Urinary bladder (tissue), 4 donors: ENCODE measurements around the gene CCND1. TPM values are rescaled to one million over a fixed set of nuclear protein-coding genes. Genes with fewer than 3 reads are reported as not detected.

Experiments used
- DNase-seq: peaks from one replicate; pipeline ENCODE4 v3.0.0-alpha.2; 2015; ENCODE audit errors: extremely low spot score
- H3K27ac ChIP-seq: one replicate; pipeline ENCODE4 v1.5.1; 2013; ENCODE audit warnings: low read depth, mild to moderate bottlenecking, moderate library complexity
- H3K36me3 ChIP-seq: one replicate; pipeline ENCODE4 v1.6.1; 2013; ENCODE audit warnings: mild to moderate bottlenecking, moderate library complexity; ENCODE audit not compliant: insufficient read depth
- H3K4me1 ChIP-seq: one replicate; pipeline ENCODE4 v1.6.1; 2013; ENCODE audit warnings: mild to moderate bottlenecking, moderate library complexity; ENCODE audit not compliant: insufficient read depth
- H3K4me3 ChIP-seq: one replicate; pipeline ENCODE4 v1.5.1; 2013; ENCODE audit warnings: low read depth, low read length
- WGBS: extraction: QIAGEN DNeasy Blood & Tissue Kit; methylation state at CpG from one replicate; pipeline ENCODE4 v1.1.7; 2013; 5-methylcytosine and 5-hydroxymethylcytosine counted together
- polyA plus RNA-seq: library from polyadenylated mRNA; stranded (reverse); fragments of 200-250 nt; gene quantifications from one replicate; pipeline ENCODE4 v1.2.3, GENCODE V29; 2013
- total RNA-seq: library from RNA; depleted of rRNA; stranded (reverse); fragments of >200 nt; gene quantifications from one replicate; pipeline ENCODE4 v1.2.3, GENCODE V29; 2014
- donor health status: healthy with polysubstance abuse.
- donor health status: healthy.

The CCND1 gene
- total and polyA plus RNA-seq, 2 donors, result 17.5 to 78.8 TPM

DNA sequence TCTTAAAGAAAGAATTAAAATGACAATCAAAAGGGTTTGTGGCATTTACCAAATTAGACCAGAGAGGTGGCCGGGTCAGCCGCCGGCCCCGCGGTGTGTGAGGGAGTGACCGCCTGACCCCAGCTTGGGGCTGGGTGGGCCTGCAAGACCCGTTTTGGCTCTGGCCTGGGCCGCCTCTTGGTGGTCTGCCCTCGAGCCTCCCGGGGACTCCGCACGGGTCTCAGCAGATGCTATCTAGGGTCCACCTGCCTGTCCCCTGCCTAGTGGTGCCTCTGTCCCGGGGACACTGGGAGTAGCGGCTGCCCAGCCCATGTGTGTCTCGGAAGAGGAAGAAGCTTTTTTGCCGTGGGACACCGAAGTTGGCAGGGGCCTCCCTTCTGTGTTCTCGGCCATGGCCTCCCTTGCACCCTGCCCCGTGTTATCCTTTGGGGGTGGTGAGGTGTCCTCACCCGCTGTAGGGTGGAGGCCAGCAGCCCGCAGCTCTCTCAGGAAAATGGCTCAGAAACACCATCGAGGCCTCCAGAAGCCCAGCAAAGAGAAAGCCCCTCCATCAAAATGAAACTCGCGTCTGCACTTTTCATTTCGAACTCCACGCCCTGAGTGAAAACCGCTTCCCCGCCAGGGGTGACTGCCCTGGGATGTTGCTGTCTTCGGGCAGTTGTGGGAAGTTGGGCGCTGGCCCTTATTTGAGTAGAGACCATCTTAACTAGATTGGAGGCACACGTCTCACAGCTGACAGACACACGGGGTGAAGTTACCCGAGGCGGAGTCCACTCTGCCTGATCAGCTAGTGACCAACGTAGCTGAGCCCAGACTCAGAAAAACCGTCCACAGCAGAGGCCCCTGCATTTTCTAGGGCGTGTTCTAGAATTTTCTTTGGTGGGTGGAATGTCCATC lies 8.0 kb downstream of the CCND1 start:
- Histone ChIP-seq H3K36me3 (peaks cover 2% of the 10 kb centered on the region), H3K4me3 (no peak overlapping the region), H3K4me1 (peaks cover 1% of the 10 kb centered on the region), H3K27ac (no peak overlapping the region)
- 89% methylated on average over 37 of the region's 37 CpGs for WGBS
- no peak for DNase-seq

DNA sequence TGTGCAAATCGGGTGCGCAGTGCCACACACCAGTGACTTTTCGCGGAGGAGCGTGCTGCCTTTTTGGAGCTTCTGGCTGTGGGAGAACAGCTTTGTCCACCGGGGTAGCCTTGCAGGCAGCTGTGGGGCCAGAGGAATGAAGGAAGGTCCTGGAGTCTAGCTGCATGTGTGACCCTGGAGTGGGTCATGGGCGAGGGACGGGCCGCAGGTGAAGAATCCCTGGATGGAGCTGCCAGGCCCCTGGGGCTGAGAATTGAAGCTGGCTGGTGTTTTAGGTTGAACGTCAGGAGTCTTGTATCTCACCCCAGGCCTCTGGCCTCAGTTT lies 8.6 kb downstream of the CCND1 start:
- H3K4me1 ChIP-seq, result peaks cover under 1% of the 10 kb centered on the region
- DNase-seq, result no peak
- 95% methylated on average over 10 of the region's 10 CpGs for WGBS
- H3K36me3 ChIP-seq, result peaks cover 2% of the 10 kb centered on the region
- H3K4me3 ChIP-seq, result no peak overlapping the region
- no peak overlapping the region for H3K27ac ChIP-seq

GRCh38 chr11:69650081-69650831 lies 9.3 kb downstream of the CCND1 start:
- no peaks in the 10 kb centered on the region for H3K4me1 ChIP-seq
- 83% methylated on average over 24 of the region's 24 CpGs for WGBS
- no peak overlapping the region for H3K4me3 ChIP-seq
- peaks cover 2% of the 10 kb centered on the region for H3K36me3 ChIP-seq
- H3K27ac ChIP-seq, result no peak overlapping the region
- no peak for DNase-seq

DNA sequence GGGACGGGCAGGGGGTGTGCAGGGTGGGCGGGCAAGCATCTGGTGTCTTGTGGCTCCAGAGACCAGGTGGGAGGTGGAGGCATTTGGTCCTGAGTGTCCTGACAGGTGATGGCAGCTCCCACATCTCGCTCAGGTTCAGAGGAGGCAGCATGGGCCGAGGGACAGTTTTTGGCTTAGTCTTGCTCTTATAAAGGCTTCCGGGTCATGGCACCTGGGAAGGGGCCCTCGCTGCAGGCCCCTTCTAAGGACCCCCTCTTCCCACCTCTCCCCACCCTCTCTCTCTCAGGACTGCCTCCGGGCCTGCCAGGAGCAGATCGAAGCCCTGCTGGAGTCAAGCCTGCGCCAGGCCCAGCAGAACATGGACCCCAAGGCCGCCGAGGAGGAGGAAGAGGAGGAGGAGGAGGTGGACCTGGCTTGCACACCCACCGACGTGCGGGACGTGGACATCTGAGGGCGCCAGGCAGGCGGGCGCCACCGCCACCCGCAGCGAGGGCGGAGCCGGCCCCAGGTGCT lies 9.9 kb downstream of the CCND1 start:
- Histone ChIP-seq H3K27ac (no peak overlapping the region), H3K4me3 (no peak overlapping the region), H3K36me3 (peaks cover 2% of the 10 kb centered on the region), H3K4me1 (no peaks in the 10 kb centered on the region)
- WGBS, result 86% methylated on average over 23 of the region's 23 CpGs
- no peak for DNase-seq

GRCh38 chr11:69651834-69652620 lies 11.1 kb downstream of the CCND1 start:
- Histone ChIP-seq H3K4me1 (no peaks in the 10 kb centered on the region), H3K27ac (no peak overlapping the region), H3K36me3 (peaks cover 2% of the 10 kb centered on the region), H3K4me3 (no peak overlapping the region)
- DNase-seq, result no peak
- 89% methylated on average over 15 of the region's 15 CpGs for WGBS

GRCh38 chr11:69652999-69653398 lies 12.0 kb downstream of the CCND1 start:
- no peak for DNase-seq
- WGBS, result 75% methylated on average over 11 of the region's 11 CpGs
- no peaks in the 10 kb centered on the region for H3K4me1 ChIP-seq
- peaks cover 2% of the 10 kb centered on the region for H3K36me3 ChIP-seq
- no peak overlapping the region for H3K4me3 ChIP-seq
- no peak overlapping the region for H3K27ac ChIP-seq

DNA sequence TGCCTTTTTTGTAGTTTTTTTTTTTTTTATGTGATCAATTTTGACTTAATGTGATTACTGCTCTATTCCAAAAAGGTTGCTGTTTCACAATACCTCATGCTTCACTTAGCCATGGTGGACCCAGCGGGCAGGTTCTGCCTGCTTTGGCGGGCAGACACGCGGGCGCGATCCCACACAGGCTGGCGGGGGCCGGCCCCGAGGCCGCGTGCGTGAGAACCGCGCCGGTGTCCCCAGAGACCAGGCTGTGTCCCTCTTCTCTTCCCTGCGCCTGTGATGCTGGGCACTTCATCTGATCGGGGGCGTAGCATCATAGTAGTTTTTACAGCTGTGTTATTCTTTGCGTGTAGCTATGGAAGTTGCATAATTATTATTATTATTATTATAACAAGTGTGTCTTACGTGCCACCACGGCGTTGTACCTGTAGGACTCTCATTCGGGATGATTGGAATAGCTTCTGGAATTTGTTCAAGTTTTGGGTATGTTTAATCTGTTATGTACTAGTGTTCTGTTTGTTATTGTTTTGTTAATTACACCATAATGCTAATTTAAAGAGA lies 12.5 kb downstream of the CCND1 start:
- H3K36me3 ChIP-seq, result peaks cover 2% of the 10 kb centered on the region
- H3K27ac ChIP-seq, result no peak overlapping the region
- no peak for DNase-seq
- WGBS, result 89% methylated on average over 23 of the region's 23 CpGs
- no peak overlapping the region for H3K4me3 ChIP-seq
- no peaks in the 10 kb centered on the region for H3K4me1 ChIP-seq

DNA sequence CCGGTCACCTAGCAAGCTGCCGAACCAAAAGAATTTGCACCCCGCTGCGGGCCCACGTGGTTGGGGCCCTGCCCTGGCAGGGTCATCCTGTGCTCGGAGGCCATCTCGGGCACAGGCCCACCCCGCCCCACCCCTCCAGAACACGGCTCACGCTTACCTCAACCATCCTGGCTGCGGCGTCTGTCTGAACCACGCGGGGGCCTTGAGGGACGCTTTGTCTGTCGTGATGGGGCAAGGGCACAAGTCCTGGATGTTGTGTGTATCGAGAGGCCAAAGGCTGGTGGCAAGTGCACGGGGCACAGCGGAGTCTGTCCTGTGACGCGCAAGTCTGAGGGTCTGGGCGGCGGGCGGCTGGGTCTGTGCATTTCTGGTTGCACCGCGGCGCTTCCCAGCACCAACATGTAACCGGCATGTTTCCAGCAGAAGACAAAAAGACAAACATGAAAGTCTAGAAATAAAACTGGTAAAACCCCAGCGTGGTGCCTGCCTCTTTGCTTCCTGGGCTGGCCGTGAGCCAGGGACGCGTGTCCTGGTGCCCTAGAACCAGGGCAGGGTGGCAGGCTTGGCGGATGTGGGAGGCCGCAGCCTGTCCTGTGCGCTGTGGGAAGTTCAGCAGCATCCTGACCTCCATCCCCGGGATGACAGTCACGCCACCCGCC lies 13.2 kb downstream of the CCND1 start:
- WGBS, result 76% methylated on average over 38 of the region's 38 CpGs
- no peak overlapping the region for H3K27ac ChIP-seq
- no peak overlapping the region for H3K4me3 ChIP-seq
- peaks cover 2% of the 10 kb centered on the region for H3K36me3 ChIP-seq
- H3K4me1 ChIP-seq, result no peaks in the 10 kb centered on the region
- no peak for DNase-seq

DNA sequence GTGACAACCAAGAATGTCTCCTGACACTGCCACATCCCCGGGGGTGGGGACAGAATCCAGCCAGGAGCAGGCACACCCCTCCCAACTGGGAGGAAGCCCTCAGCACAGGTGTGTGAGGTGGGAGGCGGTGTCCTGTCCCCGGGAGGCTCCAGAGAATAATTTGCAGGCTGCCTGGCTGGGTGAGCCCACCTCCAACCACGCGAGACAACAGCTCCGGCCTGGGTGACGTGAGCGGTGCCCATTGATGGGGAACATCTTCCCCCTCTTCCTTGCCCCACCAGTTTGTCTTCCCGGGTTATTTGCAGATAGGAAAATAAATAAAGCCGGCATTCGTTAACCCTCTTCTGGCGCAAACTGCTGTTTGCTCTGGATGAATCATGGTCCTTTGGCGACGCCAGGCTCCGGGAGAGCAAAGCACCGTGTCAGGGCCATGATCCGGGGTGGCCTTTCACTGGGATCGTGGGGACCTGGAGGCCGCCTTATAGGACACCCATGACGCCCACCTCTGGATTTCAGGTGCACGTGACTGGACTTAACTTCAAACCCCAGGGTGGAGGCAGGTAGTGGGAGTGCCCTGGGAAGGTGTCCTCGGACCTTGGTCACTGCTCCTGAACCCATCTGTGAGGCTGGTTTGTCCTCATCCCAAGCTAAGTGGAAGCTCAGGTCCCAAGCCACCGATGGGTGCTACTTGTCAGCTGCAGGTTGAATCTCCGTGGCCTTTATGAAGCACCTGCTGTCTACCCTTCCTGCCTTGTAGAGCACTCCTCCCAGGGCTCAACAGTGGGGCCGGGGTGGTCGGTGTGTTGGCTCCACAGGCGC lies 13.9 kb downstream of the CCND1 start:
- no peak overlapping the region for H3K27ac ChIP-seq
- DNase-seq, result peak; percentile 48
- H3K4me3 ChIP-seq, result no peak overlapping the region
- WGBS, result 61% methylated on average over 27 of the region's 27 CpGs
- peaks cover 2% of the 10 kb centered on the region for H3K36me3 ChIP-seq
- no peaks in the 10 kb centered on the region for H3K4me1 ChIP-seq

DNA sequence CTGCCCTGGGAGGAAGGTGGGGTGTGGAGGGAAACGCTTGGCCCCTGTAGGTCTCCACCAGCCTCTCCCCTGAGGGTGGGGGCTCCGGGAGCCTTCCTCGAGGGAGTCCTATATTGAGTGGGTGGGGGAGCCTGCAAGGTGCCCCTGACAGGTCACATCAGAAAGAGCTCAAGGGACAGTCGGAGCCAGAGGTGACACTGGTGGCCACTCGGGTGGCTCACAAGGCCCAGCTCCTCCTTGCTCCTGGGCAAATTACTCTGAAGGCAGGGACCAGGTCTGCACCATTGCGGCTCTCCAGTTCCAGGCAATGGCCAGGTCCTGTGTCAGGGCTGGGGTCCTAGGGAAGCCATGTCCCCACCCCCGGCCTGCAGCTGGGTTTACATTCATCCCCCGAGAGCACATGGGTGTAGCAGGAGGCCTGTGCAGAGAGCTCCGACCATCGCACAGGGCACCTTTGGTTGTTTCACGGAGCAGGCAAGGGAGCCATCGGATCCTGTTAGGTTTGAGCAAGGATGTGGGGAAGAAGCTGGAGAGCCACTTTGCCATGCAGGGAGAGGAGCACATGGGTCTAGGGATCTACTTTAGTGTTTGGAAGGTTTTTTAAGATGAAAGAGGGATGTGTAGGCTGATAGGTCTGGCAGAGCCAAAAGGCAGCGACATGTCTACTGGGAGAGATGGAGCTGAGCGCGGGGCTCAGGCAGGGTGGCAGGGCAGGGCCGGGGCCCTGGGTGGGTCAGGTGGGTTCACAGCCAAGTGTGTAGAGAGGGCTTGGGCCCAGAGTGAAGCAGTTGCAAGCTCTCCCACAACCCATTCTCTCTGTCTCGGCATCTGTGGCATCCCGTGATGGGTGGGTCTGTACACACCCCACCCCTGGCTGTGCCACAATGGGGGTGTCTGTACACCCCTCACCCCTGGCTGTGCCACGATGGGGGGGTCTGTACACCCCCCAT lies 14.8 kb downstream of the CCND1 start:
- WGBS, result 85% methylated on average over 19 of the region's 19 CpGs
- H3K27ac ChIP-seq, result no peak overlapping the region
- peaks cover 2% of the 10 kb centered on the region for H3K36me3 ChIP-seq
- no peak overlapping the region for H3K4me3 ChIP-seq
- H3K4me1 ChIP-seq, result no peaks in the 10 kb centered on the region
- no peak for DNase-seq

DNA sequence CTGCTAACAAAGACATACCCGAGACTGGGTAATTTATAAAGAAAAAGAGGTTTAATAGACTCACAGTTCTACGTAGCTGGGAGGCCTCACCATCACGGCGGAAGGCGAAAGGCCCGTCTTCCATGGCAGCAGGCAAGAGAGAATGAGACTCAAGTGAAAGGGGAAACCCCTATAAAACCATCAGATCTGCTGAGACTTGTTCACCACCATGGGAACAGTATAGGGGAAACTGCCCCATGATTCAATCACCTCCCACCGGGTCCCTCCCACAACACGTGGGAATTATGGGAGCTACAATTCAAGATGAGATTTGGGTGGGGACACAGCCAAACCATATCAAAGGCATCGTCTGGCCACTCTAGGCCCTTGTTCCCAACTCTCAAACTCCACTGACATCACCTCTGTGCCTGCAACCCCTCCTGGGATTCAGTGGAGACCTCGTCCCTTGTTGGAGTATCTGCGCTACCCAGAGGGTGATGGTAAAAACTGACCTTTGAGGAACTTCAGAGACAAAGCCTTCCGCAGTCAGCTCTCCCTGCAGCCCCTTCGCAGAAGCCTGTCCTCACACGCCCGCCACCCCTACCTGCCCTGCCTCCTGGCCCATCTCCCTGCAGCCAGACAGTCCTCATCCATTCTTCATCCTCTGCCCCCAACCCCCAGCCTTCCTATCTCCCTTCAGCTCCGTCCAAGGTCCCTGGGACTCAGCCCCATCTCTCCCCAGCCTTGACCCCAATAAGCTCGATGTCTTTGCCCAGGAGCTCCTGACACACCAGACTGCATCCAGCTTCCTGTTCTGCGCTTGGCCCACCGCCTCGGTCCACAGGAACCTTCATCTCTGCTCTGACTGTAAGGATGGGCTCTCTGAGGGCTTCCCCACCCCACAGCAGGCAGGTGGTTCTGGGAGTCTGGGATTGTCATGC lies 15.8 kb downstream of the CCND1 start:
- H3K4me3 ChIP-seq, result no peak overlapping the region
- 82% methylated on average over 20 of the region's 20 CpGs for WGBS
- no peak overlapping the region for H3K27ac ChIP-seq
- no peaks in the 10 kb centered on the region for H3K4me1 ChIP-seq
- peaks cover 2% of the 10 kb centered on the region for H3K36me3 ChIP-seq
- no peak for DNase-seq
